ENCODE measurements around the gene ABCF3. TPM values are rescaled to one million over a fixed set of nuclear protein-coding genes. Genes with fewer than 3 reads are reported as not detected.
A peak's percentile ranks its signal among the peaks of the same experiment; 100 is the strongest.

ABCF3 gene
- total RNA-seq, 2 experiments from 2014 or later = 61.3 to 68.7 TPM

DNA sequence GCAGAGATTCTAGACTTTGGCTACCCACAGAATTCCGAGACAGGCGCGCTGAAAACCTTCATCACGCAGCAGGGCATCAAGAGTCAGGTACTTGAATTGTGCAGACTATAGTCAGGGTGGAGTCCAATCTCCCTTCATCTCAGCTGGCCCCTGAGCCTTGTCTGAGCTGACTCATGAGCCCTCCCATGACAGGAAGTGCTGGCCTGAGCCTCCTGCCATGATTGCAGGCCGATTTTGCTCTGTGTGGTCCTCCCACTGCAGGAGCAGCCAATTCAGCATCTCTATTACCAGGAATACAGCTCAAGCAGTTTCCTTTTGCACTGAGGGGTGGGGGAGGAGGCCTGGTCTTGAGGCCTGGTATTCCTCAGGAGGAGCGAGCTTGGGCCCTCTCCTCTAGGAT, 5.8 kb upstream of the ABCF3 start:
- Mint-ChIP-seq H3K9me3 (no peaks in the 10 kb centered on the region), H3K27ac (no peak overlapping the region), H3K4me3 (no peak overlapping the region), H3K4me1 (ENCODE audit: low read depth) (peaks cover 28% of the 10 kb centered on the region), H3K36me3 (ENCODE audit: low read depth) (peaks cover 55% of the 10 kb centered on the region), H3K27me3 (no peaks in the 10 kb centered on the region)
- TF ChIP-seq, protein P1, sequence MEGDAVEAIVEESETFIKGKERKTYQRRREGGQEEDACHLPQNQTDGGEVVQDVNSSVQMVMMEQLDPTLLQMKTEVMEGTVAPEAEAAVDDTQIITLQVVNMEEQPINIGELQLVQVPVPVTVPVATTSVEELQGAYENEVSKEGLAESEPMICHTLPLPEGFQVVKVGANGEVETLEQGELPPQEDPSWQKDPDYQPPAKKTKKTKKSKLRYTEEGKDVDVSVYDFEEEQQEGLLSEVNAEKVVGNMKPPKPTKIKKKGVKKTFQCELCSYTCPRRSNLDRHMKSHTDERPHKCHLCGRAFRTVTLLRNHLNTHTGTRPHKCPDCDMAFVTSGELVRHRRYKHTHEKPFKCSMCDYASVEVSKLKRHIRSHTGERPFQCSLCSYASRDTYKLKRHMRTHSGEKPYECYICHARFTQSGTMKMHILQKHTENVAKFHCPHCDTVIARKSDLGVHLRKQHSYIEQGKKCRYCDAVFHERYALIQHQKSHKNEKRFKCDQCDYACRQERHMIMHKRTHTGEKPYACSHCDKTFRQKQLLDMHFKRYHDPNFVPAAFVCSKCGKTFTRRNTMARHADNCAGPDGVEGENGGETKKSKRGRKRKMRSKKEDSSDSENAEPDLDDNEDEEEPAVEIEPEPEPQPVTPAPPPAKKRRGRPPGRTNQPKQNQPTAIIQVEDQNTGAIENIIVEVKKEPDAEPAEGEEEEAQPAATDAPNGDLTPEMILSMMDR (IDR thresholded peaks at IDR 0.05) = no peak
- POLR2A ChIA-PET = no interaction called here
- intact Hi-C loops (cut with micrococcal nuclease) = no loop called here
- no peak for DNase-seq
- no peak for ATAC-seq
- CTCF ChIA-PET = no interaction called here

DNA sequence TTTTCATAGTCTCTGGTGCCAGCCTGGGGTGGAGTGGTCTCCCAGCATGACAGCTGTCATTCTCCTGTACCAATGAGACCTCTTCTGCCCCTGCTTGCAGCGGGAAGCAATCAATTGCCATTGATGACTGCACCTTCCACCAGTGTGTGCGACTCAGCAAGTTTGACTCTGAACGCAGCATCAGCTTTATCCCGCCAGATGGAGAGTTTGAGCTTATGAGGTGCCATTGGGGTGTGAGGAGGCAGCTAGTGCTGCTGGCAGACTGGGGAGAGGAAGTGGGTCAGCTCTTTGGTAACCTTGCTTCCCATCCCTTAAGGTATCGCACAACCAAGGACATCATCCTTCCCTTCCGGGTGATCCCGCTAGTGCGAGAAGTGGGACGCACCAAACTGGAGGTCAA, 4.4 kb upstream of the ABCF3 start:
- H3K27ac Mint-ChIP-seq = no peak overlapping the region
- no peak for ATAC-seq
- intact Hi-C loops (cut with micrococcal nuclease) = no loop called here
- peaks cover 60% of the 10 kb centered on the region for H3K36me3 Mint-ChIP-seq (ENCODE audit: low read depth)
- H3K9me3 Mint-ChIP-seq = no peaks in the 10 kb centered on the region
- H3K27me3 Mint-ChIP-seq = no peaks in the 10 kb centered on the region
- ChIA-PET POLR2A (no interaction called here), CTCF (interaction anchor here (1.0 to 2.0 kb wide), 3 partner anchors 23 to 68 kb away, joined by 3 to 10 read pairs (median 4); partner anchors contain the start of genes EEF1AKMT4 and VWA5B2)
- DNase-seq = no peak
- peaks cover 22% of the 10 kb centered on the region for H3K4me1 Mint-ChIP-seq (ENCODE audit: low read depth)
- TF ChIP-seq, protein P1 (IDR thresholded peaks at IDR 0.05) = no peak
- H3K4me3 Mint-ChIP-seq = no peak overlapping the region

DNA sequence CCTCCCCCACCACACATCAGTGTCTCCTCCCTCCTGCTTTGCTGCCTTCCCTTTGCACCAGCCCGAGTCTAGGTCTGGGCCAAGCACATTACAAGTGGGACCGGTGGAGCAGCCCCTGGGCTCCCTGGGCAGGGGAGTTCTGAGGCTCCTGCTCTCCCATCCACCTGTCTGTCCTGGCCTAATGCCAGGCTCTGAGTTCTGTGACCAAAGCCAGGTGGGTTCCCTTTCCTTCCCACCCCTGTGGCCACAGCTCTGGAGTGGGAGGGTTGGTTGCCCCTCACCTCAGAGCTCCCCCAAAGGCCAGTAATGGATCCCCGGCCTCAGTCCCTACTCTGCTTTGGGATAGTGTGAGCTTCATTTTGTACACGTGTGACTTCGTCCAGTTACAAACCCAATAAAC, 2.3 kb upstream of the ABCF3 start:
- Mint-ChIP-seq H3K4me3 (no peak overlapping the region), H3K27ac (peak overlapping the region; percentile 14), H3K4me1 (ENCODE audit: low read depth) (peaks cover 25% of the 10 kb centered on the region), H3K27me3 (no peaks in the 10 kb centered on the region), H3K9me3 (no peaks in the 10 kb centered on the region), H3K36me3 (ENCODE audit: low read depth) (peaks cover 66% of the 10 kb centered on the region)
- ATAC-seq (no peak), DNase-seq (no peak)
- intact Hi-C loops (cut with micrococcal nuclease) = no loop called here
- TF ChIP-seq, protein P1 (IDR thresholded peaks at IDR 0.05) = no peak
- CTCF ChIA-PET = interaction anchor here (1.1 to 1.7 kb wide), 2 partner anchors 9 to 44 kb away, joined by 4 to 5 read pairs; partner anchors contain the start of gene AP2M1
- POLR2A ChIA-PET = interaction anchor here (0.8 to 2.3 kb wide), 3 partner anchors 8 to 17 kb away, joined by 4 to 8 read pairs (median 4); no protein-coding TSS in a partner anchor

DNA sequence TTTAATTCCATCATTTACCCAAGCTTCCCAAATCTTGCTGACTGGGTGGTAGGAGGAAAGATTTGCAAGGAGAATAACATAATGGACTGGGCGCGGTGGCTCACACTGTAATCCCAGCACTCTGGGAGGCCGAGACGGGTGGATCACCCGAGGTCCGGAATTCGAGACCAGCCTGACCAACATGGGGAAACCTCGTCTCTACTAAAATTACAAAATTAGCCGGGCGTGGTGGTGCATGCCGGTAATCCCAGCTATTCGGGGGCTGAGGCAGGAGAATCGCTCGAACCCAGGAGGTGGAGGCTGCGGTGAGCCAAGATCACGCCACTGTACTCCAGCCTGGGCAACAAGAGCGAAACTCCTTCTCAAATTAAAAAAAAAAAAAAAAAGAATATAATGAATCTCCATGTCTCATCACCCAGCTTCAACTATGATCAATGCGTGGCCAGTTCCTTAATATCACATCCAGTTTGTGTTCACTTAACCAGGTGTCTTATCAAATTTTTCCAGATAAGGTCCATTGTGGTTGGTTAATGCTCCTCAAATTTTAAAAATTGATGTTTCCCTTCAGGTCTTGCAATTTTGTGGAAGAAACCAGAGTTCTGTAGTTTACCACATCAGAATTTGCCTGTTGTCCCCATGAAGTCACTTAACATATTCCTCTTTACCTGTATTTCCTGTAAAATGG, 1.3 kb upstream of the ABCF3 start:
- intact Hi-C loops (cut with micrococcal nuclease) = no loop called here
- Mint-ChIP-seq H3K4me3 (peak overlapping the region; percentile 94), H3K4me1 (ENCODE audit: low read depth) (peaks cover 31% of the 10 kb centered on the region), H3K27me3 (no peaks in the 10 kb centered on the region), H3K27ac (peak overlapping the region; percentile 90), H3K36me3 (ENCODE audit: low read depth) (peaks cover 66% of the 10 kb centered on the region), H3K9me3 (no peaks in the 10 kb centered on the region)
- TF ChIP-seq, protein P1 (IDR thresholded peaks at IDR 0.05) = no peak
- POLR2A ChIA-PET = interaction anchor here (0.8 to 2.3 kb wide), 5 partner anchors 8 to 65 kb away, joined by 3 to 8 read pairs (median 4); no protein-coding TSS in a partner anchor
- CTCF ChIA-PET = interaction anchor here (1.1 to 2.2 kb wide), 3 partner anchors 10 to 65 kb away, joined by 4 to 8 read pairs (median 5); partner anchors contain the start of genes AP2M1 and EEF1AKMT4
- no peak for DNase-seq
- ATAC-seq = no peak

Data from activated CD8-positive, alpha-beta T cell treated with anti-CD3 and anti-CD28 coated beads for 36 hours (primary cell).